HepG2 (cell line): ENCODE results near the gene MTA1. TPM values are rescaled to one million over a fixed set of nuclear protein-coding genes. Genes with fewer than 3 reads are reported as not detected.

ENCODE experiments used
- AHDC1 ChIP-seq: sonication (generic); formaldehyde crosslinking; IDR thresholded peaks from 2 replicates; pipeline ENCODE4 v1.5.1; 2020; ENCODE audit warnings: mild to moderate bottlenecking, missing genetic modification reagents, borderline replicate concordance
- AHR ChIP-seq: IDR thresholded peaks from 2 replicates; pipeline ENCODE4 v1.6.1; 2018; ENCODE audit warnings: missing genetic modification reagents, missing compliant biosample characterization
- CC2D1A ChIP-seq: sonication (generic); formaldehyde crosslinking; IDR thresholded peaks from 2 replicates; pipeline ENCODE4 v1.8.1; 2023; ENCODE audit warnings: mild to moderate bottlenecking, missing genetic modification reagents
- MIER2 ChIP-seq: IDR thresholded peaks from 2 replicates; pipeline ENCODE4 v1.6.1; 2016; ENCODE audit warnings: missing biosample characterization, missing genetic modification reagents
- NR2F1 ChIP-seq, 2 experiments: fragments of 450-650 bp in 1 of 2; formaldehyde crosslinking in 1 of 2; IDR thresholded peaks; 2 replicates each; pipeline versions ENCODE4 v1.5.0 to v1.6.1; 2016 to 2020; ENCODE audit warnings: mild to moderate bottlenecking in 1 of 2, missing compliant biosample characterization in 1 of 2, missing genetic modification reagents in 1 of 2, moderate library complexity in 1 of 2
- PRDM10 ChIP-seq: sonication (generic); formaldehyde crosslinking; IDR thresholded peaks from 2 replicates; pipeline ENCODE4 v1.4.0; 2020; ENCODE audit warnings: low read depth, missing genetic modification reagents
- PRPF4 ChIP-seq: fragments of 200-400 bp; formaldehyde crosslinking; IDR thresholded peaks from 2 replicates; pipeline ENCODE4 v1.6.1; 2016; ENCODE audit warnings: low read length, low read depth; ENCODE audit not compliant: poor library complexity, severe bottlenecking
- SNAI1 ChIP-seq: sonication (generic); formaldehyde crosslinking; IDR thresholded peaks from 2 replicates; pipeline ENCODE4 v1.5.0; 2020; ENCODE audit warnings: mild to moderate bottlenecking, missing genetic modification reagents, borderline replicate concordance
- STAG1 ChIP-seq: sonication (generic); formaldehyde crosslinking; IDR thresholded peaks from 2 replicates; pipeline ENCODE4 v1.4.0; 2020; ENCODE audit warnings: missing genetic modification reagents
- TSC22D2 ChIP-seq: sonication (generic); formaldehyde crosslinking; IDR thresholded peaks from 2 replicates; pipeline ENCODE4 v1.5.1; 2020; ENCODE audit warnings: missing genetic modification reagents, mild to moderate bottlenecking, borderline replicate concordance
- YEATS2 ChIP-seq: sonication (generic); formaldehyde crosslinking; IDR thresholded peaks from 2 replicates; pipeline ENCODE4 v1.4.0; 2020; ENCODE audit warnings: missing genetic modification reagents, borderline replicate concordance
- ZNF160 ChIP-seq: sonication (generic); formaldehyde crosslinking; IDR thresholded peaks from 2 replicates; pipeline ENCODE4 v1.8.0; 2022; ENCODE audit warnings: mild to moderate bottlenecking, inconsistent platforms, missing genetic modification reagents
- ZNF317 ChIP-seq: sonication (generic); formaldehyde crosslinking; IDR thresholded peaks from 2 replicates; pipeline ENCODE4 v1.5.0; 2020; ENCODE audit warnings: mild to moderate bottlenecking, missing genetic modification reagents
- polyA plus RNA-seq, 8 experiments: library from polyadenylated mRNA; depleted of rRNA in 3 of 8; stranded (reverse) in 7 of 8; unstranded in 1 of 8; fragments of >200 nt; fragmentation: Illumina TruSeq in 4 of 8; extraction: Trizol in 4 of 8; gene quantifications; 2 replicates each; pipeline versions ENCODE4 v1.2.1 to v1.2.3, GENCODE V29; 2011 to 2016; ENCODE audit warnings: low read depth in 4 of 8, missing spikeins in 1 of 8, mixed read lengths in 1 of 8; ENCODE audit not compliant: insufficient read depth in 1 of 8
- total RNA-seq, 5 experiments: library from RNA; depleted of rRNA; stranded (reverse); fragments of >200 nt; fragmentation: Illumina TruSeq; extraction: Trizol; gene quantifications; 2 replicates each; pipeline ENCODE4 v1.2.3, GENCODE V29; 2016; ENCODE audit warnings: low read depth in 1 of 5
- TF ChIP-seq, protein P1 (sequence below), 2 experiments: sonication (generic) in 1 of 2; formaldehyde crosslinking in 1 of 2; IDR thresholded peaks; 2 replicates each; pipeline versions ENCODE4 v1.4.0 to v1.6.1; 2016 to 2020; ENCODE audit warnings: borderline replicate concordance in 1 of 2, low read depth in 1 of 2, mild to moderate bottlenecking in 1 of 2, missing genetic modification reagents in 1 of 2

MTA1 gene
- total and polyA plus RNA-seq, 2 of the 13 experiments (the other 11 are each of a cell fraction or from before 2014, with no cell fraction given), result 35.2 to 85.8 TPM

- no peak for TF ChIP-seq NR2F1 (CRISPR knock-in tag; IDR thresholded peaks at IDR 0.05)
- no peak for TF ChIP-seq PRPF4
- TF ChIP-seq, protein P1, sequence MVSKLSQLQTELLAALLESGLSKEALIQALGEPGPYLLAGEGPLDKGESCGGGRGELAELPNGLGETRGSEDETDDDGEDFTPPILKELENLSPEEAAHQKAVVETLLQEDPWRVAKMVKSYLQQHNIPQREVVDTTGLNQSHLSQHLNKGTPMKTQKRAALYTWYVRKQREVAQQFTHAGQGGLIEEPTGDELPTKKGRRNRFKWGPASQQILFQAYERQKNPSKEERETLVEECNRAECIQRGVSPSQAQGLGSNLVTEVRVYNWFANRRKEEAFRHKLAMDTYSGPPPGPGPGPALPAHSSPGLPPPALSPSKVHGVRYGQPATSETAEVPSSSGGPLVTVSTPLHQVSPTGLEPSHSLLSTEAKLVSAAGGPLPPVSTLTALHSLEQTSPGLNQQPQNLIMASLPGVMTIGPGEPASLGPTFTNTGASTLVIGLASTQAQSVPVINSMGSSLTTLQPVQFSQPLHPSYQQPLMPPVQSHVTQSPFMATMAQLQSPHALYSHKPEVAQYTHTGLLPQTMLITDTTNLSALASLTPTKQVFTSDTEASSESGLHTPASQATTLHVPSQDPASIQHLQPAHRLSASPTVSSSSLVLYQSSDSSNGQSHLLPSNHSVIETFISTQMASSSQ (IDR thresholded peaks at IDR 0.05; ENCODE audit: low read depth), result no peak
- TF ChIP-seq, protein P1 (CRISPR knock-in tag; IDR thresholded peaks at IDR 0.05; ENCODE audit: borderline replicate concordance), result peak; percentile 56; the same call in 1 of the 2 replicates
- 0 out of 2 replicates have a peak, but pooled peaks have one; percentile 52 for TF ChIP-seq SNAI1
- TF ChIP-seq PRDM10, result no peak; the same call in 1 of the 2 replicates
- TF ChIP-seq YEATS2 (CRISPR knock-in tag), result no peak
- TF ChIP-seq ZNF160, result no peak
- TF ChIP-seq STAG1 (CRISPR knock-in tag), result peak; percentile 11; the same call in 1 of the 2 replicates
- TF ChIP-seq AHR (CRISPR knock-in tag), result no peak
- no peak for TF ChIP-seq AHDC1
- no peak for TF ChIP-seq TSC22D2 (CRISPR knock-in tag)
- TF ChIP-seq ZNF317, result peak; percentile 66; the same call in 1 of the 2 replicates
- no peak; the same call in 1 of the 2 replicates for TF ChIP-seq MIER2
- TF ChIP-seq CC2D1A (CRISPR knock-in tag), result no peak
These were observed 79.8 kb downstream of the MTA1 start (continued) for GRCh38 chr14:105499256-105500035.
